HG02970 (cell line): ENCODE data around the gene SNN.

ENCODE experiments used
- ATAC-seq: cut with Tn5 transposase; IDR thresholded peaks from one replicate; pipeline ENCODE4 v1.9.1; 2021; ENCODE audit warnings: mild to moderate bottlenecking, moderate library complexity, moderate number of reproducible peaks; ENCODE audit not compliant: unreplicated experiment, low FRiP score

The SNN gene

DNA sequence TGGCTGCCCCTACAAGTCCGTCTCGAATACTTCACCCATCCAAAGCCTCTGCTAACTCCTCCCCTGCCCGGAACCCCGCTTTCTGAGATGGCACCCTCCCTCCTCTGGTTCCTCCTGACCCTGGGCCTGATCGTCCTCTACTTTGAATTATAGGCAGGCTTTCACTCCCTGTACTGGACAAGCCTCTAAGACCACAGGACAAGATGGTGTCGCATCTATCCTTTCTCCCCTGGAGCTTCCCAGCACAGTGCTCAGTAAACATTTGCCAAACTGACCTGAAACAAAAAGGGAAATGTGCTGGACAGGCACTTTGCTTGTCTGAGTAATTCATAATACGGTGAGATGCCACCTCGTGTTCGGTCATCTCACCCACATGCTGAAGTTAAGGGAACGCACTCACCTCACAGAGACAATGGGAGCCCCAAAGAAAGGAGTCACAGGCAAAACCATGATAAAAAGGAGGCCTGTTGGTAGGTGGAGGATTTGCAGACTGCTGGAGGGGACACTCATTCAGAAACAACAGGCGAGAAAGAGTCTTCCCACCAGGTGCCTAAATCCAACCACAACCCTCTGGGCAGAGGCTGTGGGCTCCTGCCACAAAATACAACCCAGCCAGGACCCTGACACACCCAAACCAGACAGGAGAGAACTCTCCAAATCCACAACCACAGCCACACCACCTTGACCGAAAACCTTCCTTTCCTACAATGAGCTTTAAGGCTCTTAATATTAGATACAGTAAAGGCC lies 28.2 kb downstream of the SNN start:
- no peak for ATAC-seq

DNA sequence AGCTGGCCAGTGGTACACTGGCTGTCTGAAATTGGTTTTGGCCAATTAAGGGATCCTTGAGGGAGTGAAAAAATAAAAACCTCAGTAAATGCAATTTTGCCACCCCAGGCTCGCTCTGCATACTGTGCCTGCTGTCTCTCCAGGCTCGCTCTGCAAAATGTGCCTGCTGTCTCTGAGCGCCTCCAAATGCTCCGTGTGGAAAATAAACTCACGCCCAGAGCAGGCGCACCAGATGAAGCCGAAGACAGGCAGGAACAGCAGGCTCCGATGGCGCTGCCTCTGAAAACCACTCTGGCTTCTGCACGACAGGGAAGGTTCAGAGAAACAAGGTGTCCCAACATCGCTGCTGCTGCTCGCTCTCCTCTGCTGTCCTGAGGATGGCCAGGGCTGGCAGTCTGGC lies 29.1 kb downstream of the SNN start:
- no peak for ATAC-seq

DNA sequence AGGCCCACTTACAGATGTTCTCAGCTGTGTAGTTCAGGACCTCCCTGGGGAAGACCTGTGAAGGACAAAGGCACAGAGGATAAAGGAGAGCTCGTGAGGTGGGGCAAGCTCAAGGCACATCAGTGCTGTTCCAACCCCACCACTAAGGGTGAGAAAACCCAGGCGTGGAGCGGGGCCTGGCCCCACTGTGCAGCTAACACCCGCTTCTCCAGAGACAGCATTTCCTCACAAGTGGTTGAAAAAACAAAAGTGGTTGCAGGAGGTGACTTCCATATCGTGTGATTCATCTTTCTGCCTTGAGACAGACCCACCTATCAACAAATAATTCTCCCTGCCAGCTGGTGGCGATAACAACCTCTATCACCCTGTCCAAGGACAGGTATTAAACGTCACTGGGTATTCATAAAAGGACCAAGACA lies 30.0 kb downstream of the SNN start:
- ATAC-seq, result no peak

DNA sequence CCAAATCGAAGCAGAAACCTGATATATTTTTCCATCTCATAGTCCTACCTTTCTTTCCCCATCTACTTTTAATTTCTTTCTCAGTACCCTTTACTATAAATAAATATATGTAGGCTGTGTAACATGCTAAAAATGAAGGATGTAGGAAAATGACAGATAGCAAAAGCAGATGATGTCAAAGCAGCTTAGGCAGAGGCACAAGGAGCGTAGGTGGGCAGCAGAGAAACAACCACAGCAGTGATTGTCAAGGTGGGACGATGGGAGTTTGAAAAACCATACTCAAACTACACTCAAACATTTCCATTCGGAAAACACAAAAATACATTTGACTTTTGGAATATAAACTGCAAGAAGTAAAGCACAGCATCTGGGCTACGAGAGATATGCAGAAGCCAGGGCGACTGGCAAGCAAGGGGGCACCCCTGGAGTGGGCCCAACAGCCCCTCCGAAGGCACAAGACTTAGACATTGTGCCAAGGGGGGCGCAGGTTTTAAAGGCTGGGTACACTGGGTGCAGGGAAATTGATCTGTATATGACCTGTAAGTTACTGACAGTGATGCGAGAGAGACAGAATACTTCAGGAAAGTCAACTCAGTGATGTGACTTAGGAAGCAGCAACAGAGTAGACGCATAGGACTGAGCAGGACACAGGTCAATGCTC lies 31.1 kb downstream of the SNN start:
- no peak for ATAC-seq

- ATAC-seq, result no peak
These were observed 32.2 kb downstream of the SNN start for GRCh38 chr16:11700264-11701029.

- no peak for ATAC-seq
These were observed 37.2 kb downstream of the SNN start for GRCh38 chr16:11705311-11706025.

DNA sequence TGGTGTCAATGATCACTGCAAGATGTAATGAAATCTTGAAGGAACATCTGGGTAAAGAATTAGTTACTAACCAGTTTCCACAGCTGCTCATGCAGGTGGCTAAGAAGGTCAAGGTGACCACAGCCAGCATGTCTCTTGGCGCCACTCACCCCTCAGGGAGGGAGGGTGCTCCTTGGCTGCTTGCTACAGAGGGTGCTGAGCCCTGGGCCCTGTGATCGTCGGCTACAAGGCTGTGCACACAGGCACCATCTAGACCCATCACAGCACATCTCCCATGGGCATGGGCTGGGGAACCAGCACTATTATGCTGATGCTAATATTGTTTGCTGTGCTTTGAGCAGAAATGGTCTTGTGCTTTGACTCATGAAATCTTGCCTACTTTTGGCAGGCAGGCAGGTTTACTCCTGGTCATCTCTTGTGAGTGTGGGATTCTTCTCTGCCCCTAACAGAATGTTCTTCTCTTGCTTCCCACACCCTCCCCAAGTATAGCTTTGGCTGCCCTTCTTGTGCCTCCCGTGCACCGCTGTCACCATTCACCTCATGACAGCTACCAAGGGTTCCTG lies 38.0 kb downstream of the SNN start:
- peak; percentile 48 for ATAC-seq

GRCh38 chr16:11707679-11708197 lies 39.5 kb downstream of the SNN start:
- ATAC-seq, result no peak

- ATAC-seq, result no peak
These were observed 40.2 kb downstream of the SNN start for GRCh38 chr16:11708421-11708820.

DNA sequence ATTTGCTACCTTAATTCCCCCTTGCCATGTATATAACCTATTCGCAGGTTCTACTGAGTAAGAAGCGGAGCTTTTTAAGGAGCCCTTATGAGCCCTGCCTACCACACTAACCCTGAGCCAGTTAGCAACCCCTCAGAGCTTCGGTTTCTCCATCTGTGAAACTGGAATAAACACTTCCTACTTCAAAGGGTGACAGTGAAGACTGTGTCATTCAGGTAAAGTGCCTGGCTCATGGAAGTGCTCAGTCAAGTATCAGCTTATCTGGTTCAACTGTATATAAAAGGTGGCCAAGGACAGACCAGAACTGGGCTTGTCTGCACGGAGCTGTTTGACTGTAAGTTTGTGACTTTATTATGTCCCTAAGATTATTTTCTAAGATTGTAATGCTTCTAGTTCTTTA lies 43.4 kb downstream of the SNN start:
- no peak for ATAC-seq

DNA sequence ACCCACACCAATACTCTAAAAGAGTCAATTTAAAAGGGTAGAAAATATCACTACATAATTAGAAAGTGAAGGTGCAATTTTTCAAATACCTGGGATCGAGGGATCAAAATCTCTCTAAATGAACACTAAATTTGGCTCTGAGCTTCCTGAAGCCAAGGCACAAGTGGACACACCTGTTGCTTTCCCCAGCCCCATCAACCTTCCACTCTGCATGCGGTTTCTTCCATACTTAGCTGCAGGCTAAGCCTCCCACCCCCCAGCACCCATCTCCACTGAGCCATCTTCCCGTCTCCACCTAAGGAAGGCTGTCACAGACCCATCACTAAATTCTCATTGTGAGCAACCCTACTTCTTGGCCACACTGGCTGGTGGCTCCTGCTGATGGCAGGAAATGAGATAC lies 43.9 kb downstream of the SNN start:
- ATAC-seq, result no peak

GRCh38 chr16:11715246-11715947 lies 47.1 kb downstream of the SNN start:
- ATAC-seq, result no peak

GRCh38 chr16:11716336-11716735 lies 48.1 kb downstream of the SNN start:
- no peak for ATAC-seq

DNA sequence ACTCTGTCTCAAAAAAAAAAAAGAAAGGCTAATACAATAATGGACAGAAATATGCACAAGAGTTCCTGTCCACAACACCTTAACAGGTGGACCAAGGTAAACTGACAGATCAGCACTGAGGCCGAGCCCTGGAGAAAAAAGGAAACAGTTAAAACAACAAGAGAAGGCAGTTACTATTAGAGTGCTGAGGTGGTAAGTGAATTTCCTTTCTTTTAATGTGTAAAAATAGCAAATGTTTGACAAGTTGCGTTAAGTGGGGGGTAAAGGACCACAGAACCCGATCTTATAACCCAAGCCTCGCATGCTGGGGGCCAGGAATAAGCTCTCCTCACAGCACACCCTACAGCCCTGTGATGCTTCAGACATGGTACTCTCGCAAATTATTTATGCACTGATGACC lies 49.6 kb downstream of the SNN start:
- no peak for ATAC-seq

DNA sequence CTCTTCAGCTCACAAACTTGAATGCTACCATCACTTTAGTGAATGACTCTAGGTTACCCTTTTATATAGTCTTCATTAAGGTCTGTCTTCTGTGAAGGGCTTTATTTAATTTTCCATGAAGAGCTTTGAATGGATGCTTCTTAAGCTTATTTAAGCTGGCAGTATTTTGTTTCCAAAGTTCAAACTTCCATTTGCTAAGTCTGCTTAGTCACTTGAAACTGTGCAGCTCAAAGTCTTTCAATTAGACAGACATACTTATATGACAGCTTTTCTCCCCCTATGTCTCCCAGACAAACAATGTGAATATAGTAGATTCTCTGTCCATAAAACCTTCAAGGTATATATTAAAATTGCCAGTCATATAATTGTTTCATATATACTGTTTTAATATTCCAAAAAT lies 50.9 kb downstream of the SNN start:
- no peak for ATAC-seq

DNA sequence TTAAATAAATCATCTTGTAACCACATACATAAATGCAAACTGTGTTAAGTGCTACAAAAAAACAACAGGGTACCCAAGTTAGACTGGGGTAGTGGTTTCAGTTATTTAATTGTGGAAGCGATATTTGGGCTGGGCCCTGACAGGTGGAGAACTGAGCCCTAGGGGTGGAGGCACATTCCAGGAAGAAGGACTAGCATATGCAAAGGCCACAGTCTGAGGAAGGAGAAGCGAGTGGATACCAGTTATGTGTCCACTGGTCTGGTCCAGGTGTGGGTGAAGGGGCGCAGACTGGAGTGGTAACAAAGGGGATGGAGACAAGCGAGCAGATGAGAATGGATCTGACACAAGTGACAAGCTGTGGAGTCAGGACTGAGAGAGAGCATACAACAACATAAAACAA lies 51.5 kb downstream of the SNN start:
- no peak for ATAC-seq

- no peak for ATAC-seq
These were observed 53.7 kb downstream of the SNN start for GRCh38 chr16:11721781-11722467.

DNA sequence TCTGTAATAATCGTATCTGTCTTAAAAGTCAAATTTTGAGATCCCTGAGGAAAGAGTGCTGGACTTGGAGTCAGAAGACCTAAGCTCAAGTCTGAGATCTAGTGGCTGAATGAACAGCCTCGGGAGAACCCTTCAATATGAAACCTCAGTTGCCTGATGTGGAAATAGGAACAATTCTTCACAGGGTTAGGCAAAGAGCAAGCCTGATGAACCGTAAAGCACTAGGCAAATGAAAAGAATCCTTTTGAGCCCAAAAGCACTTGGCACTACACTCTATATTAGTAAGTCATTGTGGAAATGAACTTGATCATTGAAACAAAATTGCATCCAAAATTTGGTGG lies 54.2 kb downstream of the SNN start:
- ATAC-seq, result no peak

GRCh38 chr16:11725457-11725856 lies 57.2 kb downstream of the SNN start:
- ATAC-seq, result no peak
